WERI-Rb-1 (cell line): ENCODE data around the gene VENTX.

ENCODE experiments used
- DNase-seq: peaks from one replicate; pipeline ENCODE4 v3.0.0-alpha.2; 2020
- H3K27ac ChIP-seq: fragments of 250-450 bp; sonication (Bioruptor Pico); 2 replicates; pipeline ENCODE4 v1.5.1; 2020; ENCODE audit warnings: mild to moderate bottlenecking, moderate library complexity
- H3K27me3 ChIP-seq: fragments of 250-450 bp; sonication (Bioruptor Pico); 2 replicates; pipeline ENCODE4 v1.5.1; 2021; ENCODE audit warnings: mild to moderate bottlenecking, low read depth, moderate library complexity; ENCODE audit not compliant: insufficient read depth, severe bottlenecking
- H3K36me3 ChIP-seq: fragments of 250-450 bp; sonication (Bioruptor Pico); 2 replicates; pipeline ENCODE4 v1.5.1; 2020; ENCODE audit warnings: mild to moderate bottlenecking, moderate library complexity
- H3K4me3 ChIP-seq: 2 replicates; pipeline ENCODE4 v1.5.1; 2011; ENCODE audit warnings: low read depth, mild to moderate bottlenecking, control low read depth, low read length
- H3K9me3 ChIP-seq: fragments of 250-450 bp; sonication (Bioruptor Pico); 2 replicates; pipeline ENCODE4 v1.5.1; 2021; ENCODE audit warnings: mild to moderate bottlenecking, moderate library complexity; ENCODE audit not compliant: severe bottlenecking
- CTCF ChIP-seq: IDR thresholded peaks from 2 replicates; pipeline ENCODE4 v1.5.1; 2011; ENCODE audit warnings: low read depth, mild to moderate bottlenecking, control low read depth, inconsistent platforms, low read length

Gene VENTX

GRCh38 chr10:133237588-133238465 lies at the start of gene VENTX:
TSS of gene VENTX (plus strand) at chr10:133237855. CDS start at chr10:133237915, 60 bp downstream.
- DNase-seq, result peak; percentile 72
- Histone ChIP-seq H3K36me3 (no peaks in the 10 kb centered on the region), H3K4me3 (peak within 1 kb of the TSS; percentile 44), H3K27ac (peak within 1 kb of the TSS; percentile 27; the same call in 1 of the 2 replicates), H3K9me3 (no peaks in the 10 kb centered on the region), H3K27me3 (peaks cover 12% of the 10 kb centered on the region)
- no peak for TF ChIP-seq CTCF

- H3K9me3 ChIP-seq, result peaks cover 9% of the 10 kb centered on the region
- DNase-seq, result no peak
- H3K27me3 ChIP-seq, result no peaks in the 10 kb centered on the region
- no peak for TF ChIP-seq CTCF
- no peak overlapping the region for H3K4me3 ChIP-seq
- H3K36me3 ChIP-seq, result no peaks in the 10 kb centered on the region
- H3K27ac ChIP-seq, result no peak overlapping the region
Measured at GRCh38 chr10:133187906-133188681, 49.6 kb upstream of the VENTX start.

GRCh38 chr10:133189256-133189655 lies 48.4 kb upstream of the VENTX start:
- H3K27me3 ChIP-seq, result no peaks in the 10 kb centered on the region

GRCh38 chr10:133189726-133190125 lies 47.9 kb upstream of the VENTX start:
- DNase-seq, result no peak
- Histone ChIP-seq H3K36me3 (no peaks in the 10 kb centered on the region), H3K27me3 (no peaks in the 10 kb centered on the region), H3K27ac (no peak overlapping the region), H3K4me3 (no peak overlapping the region), H3K9me3 (peaks cover 9% of the 10 kb centered on the region)
- no peak for TF ChIP-seq CTCF

More at GRCh38 chr10:133189256-133189655, 48.4 kb upstream of the VENTX start:
- Histone ChIP-seq H3K9me3 (peaks cover 9% of the 10 kb centered on the region), H3K36me3 (no peaks in the 10 kb centered on the region), H3K27ac (no peak overlapping the region), H3K4me3 (no peak overlapping the region)
- no peak for DNase-seq
- TF ChIP-seq CTCF, result no peak

GRCh38 chr10:133190225-133190624 lies 47.4 kb upstream of the VENTX start:
- DNase-seq, result no peak
- H3K27ac ChIP-seq, result no peak overlapping the region
- no peak for TF ChIP-seq CTCF

More at GRCh38 chr10:133190225-133190624, 47.4 kb upstream of the VENTX start:
- no peaks in the 10 kb centered on the region for H3K27me3 ChIP-seq
- H3K9me3 ChIP-seq, result peaks cover 9% of the 10 kb centered on the region
- H3K4me3 ChIP-seq, result no peak overlapping the region
- no peaks in the 10 kb centered on the region for H3K36me3 ChIP-seq
